Measurements from ENCODE around the gene LRRK2. TPM values are rescaled to one million over a fixed set of nuclear protein-coding genes. Genes with fewer than 3 reads are reported as not detected.

LRRK2 gene
- total RNA-seq, 6 donors from 2014 or later = 232 to 719 (median 390) TPM

- Histone ChIP-seq H3K27ac (no peak overlapping the region), H3K4me3 (no peak overlapping the region), H3K27me3 (no peaks in the 10 kb centered on the region), H3K4me1 (peaks cover 0 to 9% (median 0%) of the 10 kb centered on the region in 4 donors), H3K9me3 (no peaks in the 10 kb centered on the region), H3K36me3 (peaks cover 12 to 56% (median 19%) of the 10 kb centered on the region in 4 donors)
- TF ChIP-seq CTCF (IDR thresholded peaks at IDR 0.05) (no peak), EP300 (IDR thresholded peaks at IDR 0.05) (no peak), POLR2AphosphoS5 (IDR thresholded peaks at IDR 0.05) (no peak), POLR2A (IDR thresholded peaks at IDR 0.05) (no peak)
- DNase-seq = no peak
- 39 to 48% methylated on average over 1 of the region's 1 CpG for WGBS, 2 donors
- ATAC-seq (ENCODE audit: low FRiP score in 2 of 2) = no peak
These were observed 113.3 kb downstream of the LRRK2 start for GRCh38 chr12:40338071-40338470.

GRCh38 chr12:40338621-40339020, 113.8 kb downstream of the LRRK2 start:
- TF ChIP-seq CTCF (IDR thresholded peaks at IDR 0.05) (no peak), POLR2AphosphoS5 (IDR thresholded peaks at IDR 0.05) (no peak), POLR2A (IDR thresholded peaks at IDR 0.05) (no peak), EP300 (IDR thresholded peaks at IDR 0.05) (no peak)
- Histone ChIP-seq H3K9me3 (no peaks in the 10 kb centered on the region), H3K27me3 (no peaks in the 10 kb centered on the region), H3K4me1 (peaks cover 0 to 9% (median 0%) of the 10 kb centered on the region in 4 donors), H3K27ac (no peak overlapping the region), H3K4me3 (no peak overlapping the region), H3K36me3 (peaks cover 12 to 56% (median 19%) of the 10 kb centered on the region in 4 donors)
- ATAC-seq (ENCODE audit: low FRiP score in 2 of 2) (no peak), DNase-seq (no peak)

GRCh38 chr12:40342010-40342409, 117.2 kb downstream of the LRRK2 start:
- TF ChIP-seq POLR2AphosphoS5 (IDR thresholded peaks at IDR 0.05) (no peak), POLR2A (IDR thresholded peaks at IDR 0.05) (peak in 1 of 4 donors; percentile 13)
- Histone ChIP-seq H3K36me3 (peaks cover 1 to 51% (median 3%) of the 10 kb centered on the region in 4 donors), H3K27ac (no peak overlapping the region), H3K4me1 (peaks cover 0 to 9% (median 0%) of the 10 kb centered on the region in 4 donors), H3K4me3 (no peak overlapping the region), H3K27me3 (no peaks in the 10 kb centered on the region), H3K9me3 (no peaks in the 10 kb centered on the region)
- WGBS, 2 donors = 90% methylated on average over 2 of the region's 2 CpGs
- ATAC-seq (ENCODE audit: low FRiP score in 2 of 2) (no peak), DNase-seq (no peak)

- no peak for TF ChIP-seq POLR2A (IDR thresholded peaks at IDR 0.05)
- TF ChIP-seq CTCF (IDR thresholded peaks at IDR 0.05) = no peak
- no peak for TF ChIP-seq EP300 (IDR thresholded peaks at IDR 0.05)
- no peak for TF ChIP-seq POLR2AphosphoS5 (IDR thresholded peaks at IDR 0.05)
- Histone ChIP-seq H3K9me3 (no peaks in the 10 kb centered on the region), H3K27me3 (no peaks in the 10 kb centered on the region), H3K4me3 (no peak overlapping the region), H3K4me1 (peaks cover 0 to under 1% (median 0%) of the 10 kb centered on the region in 4 donors), H3K27ac (no peak overlapping the region), H3K36me3 (peaks cover 0 to 43% (median 2%) of the 10 kb centered on the region in 4 donors)
- ATAC-seq (ENCODE audit: low FRiP score in 2 of 2) = no peak
- DNase-seq = no peak
- WGBS, 2 donors = 48% methylated on average over 4 of the region's 4 CpGs
These were observed 118.3 kb downstream of the LRRK2 start for GRCh38 chr12:40343124-40343523.

- H3K9me3 ChIP-seq = no peaks in the 10 kb centered on the region
- H3K36me3 ChIP-seq = peaks cover 3 to 35% (median 5%) of the 10 kb centered on the region in 4 donors
- H3K27me3 ChIP-seq = no peaks in the 10 kb centered on the region
- no peak overlapping the region for H3K4me3 ChIP-seq
- no peak overlapping the region for H3K27ac ChIP-seq
- no peak for TF ChIP-seq EP300 (IDR thresholded peaks at IDR 0.05)
- no peak for TF ChIP-seq POLR2AphosphoS5 (IDR thresholded peaks at IDR 0.05)
- TF ChIP-seq POLR2A (IDR thresholded peaks at IDR 0.05) = no peak
- TF ChIP-seq CTCF (IDR thresholded peaks at IDR 0.05) = no peak
- ATAC-seq (ENCODE audit: low FRiP score in 2 of 2) = no peak
- WGBS, 2 donors = 58 to 59% methylated on average over 1 of the region's 1 CpG
- no peaks in the 10 kb centered on the region for H3K4me1 ChIP-seq
- DNase-seq = no peak
These were observed 119.5 kb downstream of the LRRK2 start for GRCh38 chr12:40344312-40344711.
